Measurements from ENCODE around the gene PLVAP. TPM values are rescaled to one million over a fixed set of nuclear protein-coding genes. Genes with fewer than 3 reads are reported as not detected.

Gene PLVAP
- total RNA-seq, 4 donors from 2014 or later: 4.7 to 204 (median 87.4) TPM

GRCh38 chr19:17303167-17303939 lies 73.8 kb downstream of the PLVAP start, which contains the start of gene ABHD8:
ABHD8 (minus strand) TSS chr19:17303425; CDS start chr19:17301616, 1,809 bp downstream.
- H3K36me3 ChIP-seq: no peaks in the 10 kb centered on the region
- H3K27me3 ChIP-seq: no peaks in the 10 kb centered on the region
- H3K27ac ChIP-seq: peak within 1 kb of the TSS; percentile 72 to 88
- peak within 1 kb of the TSS; percentile 63 to 81 for H3K4me3 ChIP-seq
- DNase-seq: peak; percentile 96 to 98
- TF ChIP-seq CTCF (IDR thresholded peaks at IDR 0.05) (peak; percentile 33 to 89 (median 79)), POLR2A (IDR thresholded peaks at IDR 0.05) (peak; percentile 67 to 70)
- H3K9me3 ChIP-seq: no peaks in the 10 kb centered on the region
- peaks cover 0 to 20% of the 10 kb centered on the region in 2 donors for H3K4me1 ChIP-seq
- intact Hi-C loops (cut with DNase I; ENCODE audit: low total_unique reads): no loop called here

GRCh38 chr19:17302391-17303166 lies 74.6 kb downstream of the PLVAP start:
- intact Hi-C loops (cut with DNase I; ENCODE audit: low total_unique reads): no loop called here
- H3K36me3 ChIP-seq: no peaks in the 10 kb centered on the region
- DNase-seq: peak; percentile 42 to 51
- peaks cover 0 to 20% of the 10 kb centered on the region in 2 donors for H3K4me1 ChIP-seq
- no peaks in the 10 kb centered on the region for H3K27me3 ChIP-seq
- H3K4me3 ChIP-seq: peak overlapping the region; percentile 63 to 81
- H3K27ac ChIP-seq: peak overlapping the region; percentile 72 to 88
- no peaks in the 10 kb centered on the region for H3K9me3 ChIP-seq
- TF ChIP-seq POLR2A (IDR thresholded peaks at IDR 0.05) (no peak), CTCF (IDR thresholded peaks at IDR 0.05) (no peak)

Other genes with a start within 250 kb of the PLVAP start
- 10 to 100 TPM; 11.5 to 43.5 (median 22.2) TPM for gene USE1, start 162.0 kb downstream of the PLVAP start, total RNA-seq
- gene OCEL1, start 151.1 kb downstream of the PLVAP start, total RNA-seq: 10 to 100 TPM in 2 of 4 donors, 1 to 10 TPM in 1, not detected in 1; 5.9 to 32.6 (median 17.6) TPM
- gene NR2F6, start 131.4 kb downstream of the PLVAP start, total RNA-seq: 10 to 100 TPM; 14.3 to 45.0 (median 36.0) TPM
- gene USHBP1, start 112.6 kb downstream of the PLVAP start, total RNA-seq: 10 to 100 TPM in 2 of 4 donors, 1 to 10 TPM in 2; 3.5 to 23.8 (median 13.0) TPM
- gene BABAM1, start 109.9 kb downstream of the PLVAP start, total RNA-seq: 100 to 1,000 TPM in 2 of 4 donors, 10 to 100 TPM in 2; 58.1 to 240 (median 97.2) TPM
- 1 to 10 TPM in 2 of 4 donors, not detected in 2; 1.6 to 2.4 TPM for gene ANKLE1, start 95.4 kb downstream of the PLVAP start, total RNA-seq
- 100 to 1,000 TPM in 1 of 4 donors, 10 to 100 TPM in 2, 1 to 10 TPM in 1; 9.0 to 115 (median 19.2) TPM for gene ABHD8, start 73.9 kb downstream of the PLVAP start, total RNA-seq
- 100 to 1,000 TPM in 2 of 4 donors, 10 to 100 TPM in 2; 30.9 to 289 (median 97.2) TPM for gene MRPL34, start 71.5 kb downstream of the PLVAP start, total RNA-seq
- gene DDA1, start 67.8 kb downstream of the PLVAP start, total RNA-seq: 10 to 100 TPM in 2 of 4 donors, 1 to 10 TPM in 2; 2.8 to 22.2 (median 8.9) TPM
- 10 to 100 TPM in 1 of 4 donors, 1 to 10 TPM in 2, under 1 TPM in 1; 0.51 to 12.6 (median 7.6) TPM for gene ANO8, start 42.5 kb downstream of the PLVAP start, total RNA-seq
- 10 to 100 TPM in 3 of 4 donors, under 1 TPM in 1; 0.88 to 31.2 (median 24.4) TPM for gene GTPBP3, start 39.8 kb downstream of the PLVAP start, total RNA-seq
- 1 to 10 TPM in 1 of 4 donors, not detected in 3; 2.5 TPM for gene CCDC194, start 16.9 kb upstream of the PLVAP start, total RNA-seq
- 100 to 1,000 TPM in 3 of 4 donors, 10 to 100 TPM in 1; 84.6 to 267 (median 195) TPM for gene BST2, start 28.3 kb upstream of the PLVAP start, total RNA-seq
- 10 to 100 TPM in 3 of 4 donors, 1 to 10 TPM in 1; 3.8 to 46.7 (median 26.5) TPM for gene MVB12A, start 42.7 kb upstream of the PLVAP start, total RNA-seq
- 10 to 100 TPM in 1 of 4 donors, 1 to 10 TPM in 2, not detected in 1; 2.2 to 16.5 (median 3.9) TPM for gene TMEM221, start 71.3 kb upstream of the PLVAP start, total RNA-seq
- not detected for gene NXNL1, start 83.6 kb upstream of the PLVAP start, total RNA-seq
- gene SLC27A1, start 93.2 kb upstream of the PLVAP start, total RNA-seq: 10 to 100 TPM in 3 of 4 donors, 1 to 10 TPM in 1; 7.1 to 36.5 (median 26.9) TPM
- 10 to 100 TPM; 16.9 to 41.0 (median 34.1) TPM for gene PGLS, start 134.3 kb upstream of the PLVAP start, total RNA-seq
- gene COLGALT1, start 178.3 kb upstream of the PLVAP start, total RNA-seq: 10 to 100 TPM; 24.6 to 56.6 (median 52.0) TPM